Activated CD4-positive, alpha-beta T cell treated with anti-CD3 and anti-CD28 coated beads for 36 hours (primary cell): ENCODE measurements around the gene FLYWCH1. TPM values are rescaled to one million over a fixed set of nuclear protein-coding genes. Genes with fewer than 3 reads are reported as not detected.
"Not testable (repeated sequence)": the region's sequence is repeated elsewhere in the genome, so short reads cannot be mapped to it uniquely, and the experiment has no call there.

ENCODE experiments used
- ATAC-seq: fragments of 200-7000 bp; cut with Tn5 transposase; one replicate; pipeline ENCODE4 v1.10.0; 2021; ENCODE audit warnings: mild to moderate bottlenecking, moderate library complexity
- CTCF ChIA-PET: fragments of 350-600 bp; sonication (Branson Sonifier 250); formaldehyde crosslinking; loops from one replicate; lab custom pipeline; 2021; ENCODE audit warnings: antibody characterized with exemption; lab: Charles Lee
- POLR2A ChIA-PET: fragments of 350-600 bp; sonication (Branson Sonifier 250); formaldehyde crosslinking; loops from one replicate; lab custom pipeline; 2021; ENCODE audit warnings: antibody characterized with exemption, inconsistent platforms; lab: Charles Lee
- DNase-seq: peaks from one replicate; pipeline ENCODE4 v3.0.0-alpha.2; 2020
- H3K27ac Mint-ChIP-seq: one replicate; pipeline ENCODE4 v1.8.0; 2021; ENCODE audit warnings: mixed read lengths
- H3K27me3 Mint-ChIP-seq: one replicate; pipeline ENCODE4 v1.8.0; 2021; ENCODE audit warnings: mixed read lengths
- H3K36me3 Mint-ChIP-seq: one replicate; pipeline ENCODE4 v1.8.0; 2021; ENCODE audit warnings: low read depth, mixed read lengths
- H3K4me1 Mint-ChIP-seq: one replicate; pipeline ENCODE4 v1.8.0; 2021; ENCODE audit warnings: mixed read lengths
- H3K4me3 Mint-ChIP-seq: one replicate; pipeline ENCODE4 v1.8.0; 2021; ENCODE audit warnings: mild to moderate bottlenecking, moderate library complexity, mixed read lengths
- H3K9me3 Mint-ChIP-seq: one replicate; pipeline ENCODE4 v1.8.0; 2021; ENCODE audit warnings: low read depth, mixed read lengths
- intact Hi-C, 2 experiments: fragments of 100-400 bp; cut with DNase I in 1 of 2; cut with micrococcal nuclease in 1 of 2; formaldehyde crosslinking; loops; one replicate each; pipeline versions ENCODE4 v1.14.2 to v1.15.1; 2022 to 2024; cut with DNase I, micrococcal nuclease
- total RNA-seq, 2 experiments: library from RNA; stranded (reverse); gene quantifications; one replicate each; pipeline ENCODE4 v1.2.3, GENCODE V29; 2021

FLYWCH1 gene
- total RNA-seq, 2 experiments from 2014 or later = 26.6 to 37.9 TPM

DNA sequence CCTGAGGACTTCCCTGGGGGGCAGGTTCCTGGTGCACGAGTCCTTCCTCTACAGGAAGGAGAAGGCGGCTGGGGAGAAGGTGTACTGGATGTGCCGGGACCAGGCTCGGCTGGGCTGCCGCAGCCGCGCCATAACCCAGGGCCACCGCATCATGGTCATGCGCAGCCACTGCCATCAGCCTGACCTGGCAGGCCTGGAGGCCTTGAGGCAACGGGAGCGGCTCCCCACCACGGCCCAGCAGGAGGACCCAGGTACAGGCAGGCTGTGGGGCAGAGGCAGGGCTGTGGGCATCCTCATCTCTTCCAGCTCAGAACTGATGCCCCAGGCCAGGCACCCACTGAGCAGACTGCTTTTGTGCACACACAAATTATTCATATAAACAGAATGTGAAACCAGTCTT, 26.5 kb downstream of the FLYWCH1 start:
- CTCF ChIA-PET = interaction anchor here (1.1 kb wide), 1 partner anchor 11 kb away, joined by 3 read pairs; no protein-coding TSS in a partner anchor
- Mint-ChIP-seq H3K27ac (no peak overlapping the region), H3K36me3 (peaks cover 30% of the 10 kb centered on the region), H3K4me1 (peaks cover 2% of the 10 kb centered on the region), H3K4me3 (no peak overlapping the region), H3K27me3 (no peaks in the 10 kb centered on the region), H3K9me3 (no peaks in the 10 kb centered on the region)
- POLR2A ChIA-PET = no interaction called here
- DNase-seq = no peak
- intact Hi-C loops = no loop called here
- no peak for ATAC-seq

DNA sequence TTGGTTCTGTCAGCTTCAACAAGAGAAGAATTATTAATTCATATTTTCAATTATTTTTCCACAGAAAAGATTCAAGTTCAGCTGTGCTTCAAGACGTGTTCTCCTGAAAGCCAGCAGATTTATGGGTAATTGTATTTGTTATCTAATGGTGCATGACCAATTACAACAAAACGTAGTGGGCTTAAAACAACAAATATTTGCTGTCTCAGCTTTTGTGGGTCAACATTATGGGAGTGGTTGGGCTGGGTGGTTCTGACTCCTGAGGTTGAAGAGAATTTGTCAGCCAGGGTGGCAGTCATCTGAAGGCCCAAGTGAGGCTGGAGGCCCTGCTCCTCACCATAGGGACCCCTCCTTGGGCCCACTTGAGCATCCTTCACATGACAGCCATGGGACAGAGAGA, 28.2 kb downstream of the FLYWCH1 start:
- Mint-ChIP-seq H3K36me3 (peaks cover 29% of the 10 kb centered on the region), H3K4me3 (no peak overlapping the region), H3K9me3 (no peaks in the 10 kb centered on the region), H3K27ac (no peak overlapping the region), H3K4me1 (peaks cover 2% of the 10 kb centered on the region), H3K27me3 (no peaks in the 10 kb centered on the region)
- ChIA-PET CTCF (interaction anchor here (1.0 to 1.8 kb wide), 2 partner anchors 13 to 72 kb away, joined by 3 to 6 read pairs; no protein-coding TSS in a partner anchor), POLR2A (no interaction called here)
- no peak for DNase-seq
- ATAC-seq = no peak
- intact Hi-C loops = no loop called here

DNA sequence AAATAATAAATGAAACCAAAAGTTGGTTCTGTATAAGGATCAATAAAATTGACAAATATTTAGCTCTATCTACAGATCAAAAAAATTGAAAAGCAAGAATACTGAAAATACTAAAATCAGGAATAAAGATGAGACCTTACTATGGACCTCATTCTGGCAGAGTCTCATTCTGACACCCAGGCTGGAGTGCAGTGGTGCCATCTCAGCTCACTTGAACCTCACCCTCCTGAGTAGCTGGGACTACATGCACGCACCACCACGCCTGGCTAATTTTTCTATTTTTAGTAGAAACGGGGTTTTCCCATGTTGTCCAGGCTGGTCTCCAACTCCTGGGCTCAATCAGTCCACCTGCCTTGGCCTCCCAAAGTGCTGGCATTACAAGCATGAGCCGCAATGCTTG, 30.3 kb downstream of the FLYWCH1 start:
- CTCF ChIA-PET = no interaction called here
- intact Hi-C loops = no loop called here
- DNase-seq (no peak), ATAC-seq (no peak)
- H3K4me3 Mint-ChIP-seq = no peak overlapping the region
- no peaks in the 10 kb centered on the region for H3K27me3 Mint-ChIP-seq
- POLR2A ChIA-PET = no interaction called here
- no peaks in the 10 kb centered on the region for H3K4me1 Mint-ChIP-seq
- no peak overlapping the region for H3K27ac Mint-ChIP-seq
- no peaks in the 10 kb centered on the region for H3K9me3 Mint-ChIP-seq
- peaks cover 26% of the 10 kb centered on the region for H3K36me3 Mint-ChIP-seq

GRCh38 chr16:2943716-2944115, 32.0 kb downstream of the FLYWCH1 start:
- intact Hi-C loops, H3K27ac Mint-ChIP-seq, H3K9me3 Mint-ChIP-seq, DNase-seq, CTCF ChIA-PET, H3K27me3 Mint-ChIP-seq, POLR2A ChIA-PET, ATAC-seq, H3K4me1 Mint-ChIP-seq, H3K4me3 Mint-ChIP-seq: not testable (repeated sequence)
- H3K36me3 Mint-ChIP-seq = peaks cover 29% of the 10 kb centered on the region

- no peak overlapping the region for H3K4me3 Mint-ChIP-seq
- H3K9me3 Mint-ChIP-seq = no peaks in the 10 kb centered on the region
- ATAC-seq (no peak), DNase-seq (no peak)
- intact Hi-C loops = no loop called here
- H3K27ac Mint-ChIP-seq = no peak overlapping the region
- H3K27me3 Mint-ChIP-seq = no peaks in the 10 kb centered on the region
- CTCF ChIA-PET = no interaction called here
- no peaks in the 10 kb centered on the region for H3K4me1 Mint-ChIP-seq
- POLR2A ChIA-PET = no interaction called here
- peaks cover 17% of the 10 kb centered on the region for H3K36me3 Mint-ChIP-seq
These were observed 34.9 kb downstream of the FLYWCH1 start for GRCh38 chr16:2946649-2947048.

- Mint-ChIP-seq H3K27ac (no peak overlapping the region), H3K27me3 (no peaks in the 10 kb centered on the region), H3K4me3 (no peak overlapping the region), H3K4me1 (no peaks in the 10 kb centered on the region), H3K36me3 (peaks cover 6% of the 10 kb centered on the region), H3K9me3 (no peaks in the 10 kb centered on the region)
- intact Hi-C loops = no loop called here
- CTCF ChIA-PET = interaction anchor here (0.5 kb wide), 1 partner anchor 74 kb away, joined by 3 read pairs; no protein-coding TSS in a partner anchor
- DNase-seq (no peak), ATAC-seq (no peak)
- POLR2A ChIA-PET = no interaction called here
These were observed 37.3 kb downstream of the FLYWCH1 start for GRCh38 chr16:2948807-2949704.

DNA sequence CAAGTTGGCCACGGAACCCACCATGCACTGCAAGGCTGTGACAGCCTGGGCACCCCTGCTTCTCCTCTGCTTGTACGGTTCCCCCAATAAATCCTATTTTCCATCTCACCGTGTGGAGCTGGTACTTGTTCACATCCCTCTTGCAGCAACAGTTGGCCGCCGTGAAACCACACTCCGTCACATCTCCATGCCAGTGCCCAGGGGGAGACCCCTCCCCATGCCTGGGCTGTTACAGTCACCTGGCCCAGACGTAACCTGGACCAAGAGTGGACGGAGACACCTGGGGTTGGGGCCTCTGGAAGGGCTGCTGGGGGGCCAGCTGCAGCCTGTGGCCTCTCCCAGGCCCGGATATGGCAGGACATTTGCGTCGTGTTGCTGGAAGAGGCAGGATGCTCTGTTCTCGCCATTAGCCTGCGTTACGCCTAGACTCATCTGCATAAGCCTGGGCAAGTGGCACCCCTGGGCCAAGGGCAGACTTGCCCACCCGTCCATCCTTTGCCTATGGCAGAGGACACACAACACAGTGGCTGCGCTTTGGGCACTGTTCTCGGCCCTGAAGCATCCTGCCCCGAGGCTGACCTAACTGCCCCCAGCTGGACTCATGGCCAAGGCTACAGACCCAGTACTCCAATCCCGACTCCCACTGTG, 38.1 kb downstream of the FLYWCH1 start:
- Mint-ChIP-seq H3K9me3 (no peaks in the 10 kb centered on the region), H3K27ac (no peak overlapping the region), H3K27me3 (no peaks in the 10 kb centered on the region), H3K4me3 (no peak overlapping the region), H3K36me3 (peaks cover 6% of the 10 kb centered on the region), H3K4me1 (no peaks in the 10 kb centered on the region)
- POLR2A ChIA-PET = no interaction called here
- ATAC-seq (no peak), DNase-seq (no peak)
- CTCF ChIA-PET = no interaction called here
- intact Hi-C loops = no loop called here

- Mint-ChIP-seq H3K4me1 (no peaks in the 10 kb centered on the region), H3K4me3 (no peak overlapping the region)
- CTCF ChIA-PET = no interaction called here
These were observed 38.6 kb downstream of the FLYWCH1 start for GRCh38 chr16:2950353-2950724.

DNA sequence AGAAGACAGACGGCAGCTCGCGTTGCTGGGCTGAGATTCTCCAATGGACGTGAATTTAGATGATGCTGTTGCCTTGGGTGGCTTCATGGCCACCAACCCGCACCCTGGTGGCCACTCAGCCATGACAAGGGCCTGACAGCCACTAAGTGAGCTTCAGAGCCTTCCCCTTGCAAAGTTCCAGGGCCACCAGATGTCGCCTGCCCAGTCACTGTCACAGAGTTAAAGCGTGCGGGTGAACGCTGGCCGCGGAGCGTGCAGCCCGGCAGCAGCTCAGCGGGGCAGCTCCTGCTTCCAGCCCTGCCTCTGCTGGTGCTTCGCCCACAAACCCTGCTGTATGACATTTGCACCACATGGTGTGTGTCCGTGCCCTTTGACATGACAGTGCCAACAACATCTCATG, 39.0 kb downstream of the FLYWCH1 start:
- H3K9me3 Mint-ChIP-seq = no peaks in the 10 kb centered on the region
- no peaks in the 10 kb centered on the region for H3K27me3 Mint-ChIP-seq
- peaks cover 6% of the 10 kb centered on the region for H3K36me3 Mint-ChIP-seq
- ATAC-seq = no peak
- CTCF ChIA-PET = no interaction called here
- H3K4me1 Mint-ChIP-seq = no peaks in the 10 kb centered on the region
- intact Hi-C loops = no loop called here
- no peak overlapping the region for H3K27ac Mint-ChIP-seq
- no peak for DNase-seq
- POLR2A ChIA-PET = no interaction called here
- H3K4me3 Mint-ChIP-seq = no peak overlapping the region

More at GRCh38 chr16:2950353-2950724, 38.6 kb downstream of the FLYWCH1 start:
- intact Hi-C loops = no loop called here
- no peak for DNase-seq
- no peaks in the 10 kb centered on the region for H3K27me3 Mint-ChIP-seq
- H3K9me3 Mint-ChIP-seq = no peaks in the 10 kb centered on the region
- H3K27ac Mint-ChIP-seq = no peak overlapping the region
- POLR2A ChIA-PET = no interaction called here
- peaks cover 6% of the 10 kb centered on the region for H3K36me3 Mint-ChIP-seq
- ATAC-seq = no peak

DNA sequence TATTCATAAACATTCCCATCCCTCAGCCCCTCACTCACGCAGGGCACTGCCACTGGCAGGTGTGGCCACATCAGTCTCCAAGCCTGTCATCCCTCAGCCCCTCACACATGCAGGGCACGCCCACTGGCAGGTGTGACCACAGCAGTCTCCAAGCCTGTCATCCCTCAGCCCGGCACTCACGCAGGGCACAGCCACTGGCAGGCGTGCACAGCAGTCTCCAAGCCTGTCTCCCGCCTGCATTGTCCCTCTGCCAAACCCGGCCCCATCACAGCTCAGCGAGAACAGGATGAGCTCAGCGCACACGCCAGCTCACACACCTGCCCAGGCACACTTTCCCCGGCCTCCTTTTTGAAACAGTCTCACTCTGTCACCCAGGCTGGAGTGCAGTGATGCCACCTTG, 40.9 kb downstream of the FLYWCH1 start:
- no peak for DNase-seq
- ChIA-PET POLR2A (no interaction called here), CTCF (interaction anchor here (0.6 to 0.9 kb wide), 4 partner anchors 11 to 112 kb away, joined by 3 to 4 read pairs (median 4); partner anchors contain the start of genes FLYWCH2 and KREMEN2)
- H3K27me3 Mint-ChIP-seq = peaks cover 6% of the 10 kb centered on the region
- H3K4me1 Mint-ChIP-seq = peaks cover 3% of the 10 kb centered on the region
- no peaks in the 10 kb centered on the region for H3K9me3 Mint-ChIP-seq
- no peak overlapping the region for H3K4me3 Mint-ChIP-seq
- no peak overlapping the region for H3K27ac Mint-ChIP-seq
- peaks cover 1% of the 10 kb centered on the region for H3K36me3 Mint-ChIP-seq
- ATAC-seq = no peak
- intact Hi-C loops = no loop called here

DNA sequence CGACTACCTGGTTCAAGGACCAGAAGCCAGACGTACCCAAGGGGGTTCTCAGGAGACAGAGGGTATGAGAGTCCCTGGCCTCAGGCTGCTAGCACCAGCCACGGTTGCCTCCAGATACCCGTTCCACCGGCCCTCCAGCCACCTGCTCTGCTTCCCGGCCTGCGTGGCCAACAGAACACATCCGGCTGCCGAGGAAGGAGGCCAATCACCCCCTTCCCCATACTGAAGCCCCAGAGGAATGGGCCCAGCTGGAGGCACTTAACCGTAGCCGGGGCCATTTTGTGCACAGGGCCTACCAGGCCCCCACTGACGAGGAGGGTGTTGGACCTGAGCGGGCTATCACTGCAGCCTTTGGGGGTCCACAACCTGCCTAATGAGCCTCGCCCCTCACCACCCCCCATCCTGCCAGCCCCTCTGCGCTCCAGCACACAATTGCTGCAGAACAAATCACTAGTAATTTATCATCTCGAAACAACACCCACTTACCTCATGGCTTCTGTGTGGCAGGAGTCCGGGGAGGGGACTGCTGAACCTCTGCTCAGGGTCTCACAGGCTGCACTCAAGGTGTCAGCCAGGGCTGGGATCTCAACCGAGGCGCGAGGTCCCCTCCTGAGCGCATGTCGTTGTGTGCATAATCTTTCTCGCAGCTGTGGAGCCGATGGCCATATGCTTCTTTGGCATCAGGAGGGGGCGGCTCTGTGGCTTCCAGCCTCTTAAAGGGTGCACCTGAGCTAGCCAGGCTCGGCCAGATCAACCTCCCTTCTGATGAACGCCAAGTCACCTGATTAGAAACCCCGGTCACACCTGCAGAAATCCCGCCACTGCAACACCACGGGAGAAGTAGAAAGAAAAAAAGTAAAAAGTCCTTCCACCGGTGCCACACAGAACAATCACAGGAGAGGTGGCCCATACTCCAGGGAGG, 42.2 kb downstream of the FLYWCH1 start:
- Mint-ChIP-seq H3K4me3 (no peak overlapping the region), H3K9me3 (no peaks in the 10 kb centered on the region), H3K4me1 (peaks cover 3% of the 10 kb centered on the region), H3K36me3 (no peaks in the 10 kb centered on the region), H3K27me3 (peaks cover 6% of the 10 kb centered on the region), H3K27ac (no peak overlapping the region)
- intact Hi-C loops = no loop called here
- CTCF ChIA-PET = no interaction called here
- POLR2A ChIA-PET = no interaction called here
- no peak for DNase-seq
- ATAC-seq = no peak
